ENCODE results near the gene PNPLA1. TPM values are rescaled to one million over a fixed set of nuclear protein-coding genes. Genes with fewer than 3 reads are reported as not detected.

PNPLA1 gene
- total RNA-seq, 4 donors from 2014 or later, result 0.37 TPM; not detected in 3

DNA sequence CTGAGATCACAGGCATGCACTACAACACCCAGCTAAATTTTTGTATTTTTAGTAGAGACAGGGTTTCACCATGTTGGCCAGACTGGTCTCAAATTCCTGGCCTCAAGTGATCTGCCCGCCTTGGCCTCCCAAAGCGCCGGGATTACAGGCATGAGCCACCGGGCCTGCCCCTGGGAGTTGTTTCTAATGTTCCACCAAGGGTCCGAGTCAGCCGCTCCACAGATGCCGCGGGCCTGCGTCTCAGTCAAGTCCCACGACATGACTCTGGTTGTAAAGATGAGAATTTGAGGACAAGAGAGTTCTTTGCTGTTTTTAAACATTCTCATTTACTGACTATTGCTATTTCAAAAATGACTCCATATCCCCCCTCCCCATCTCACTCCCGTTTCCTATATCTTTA is 36.0 kb downstream of the PNPLA1 start:
- TF ChIP-seq, protein P1, sequence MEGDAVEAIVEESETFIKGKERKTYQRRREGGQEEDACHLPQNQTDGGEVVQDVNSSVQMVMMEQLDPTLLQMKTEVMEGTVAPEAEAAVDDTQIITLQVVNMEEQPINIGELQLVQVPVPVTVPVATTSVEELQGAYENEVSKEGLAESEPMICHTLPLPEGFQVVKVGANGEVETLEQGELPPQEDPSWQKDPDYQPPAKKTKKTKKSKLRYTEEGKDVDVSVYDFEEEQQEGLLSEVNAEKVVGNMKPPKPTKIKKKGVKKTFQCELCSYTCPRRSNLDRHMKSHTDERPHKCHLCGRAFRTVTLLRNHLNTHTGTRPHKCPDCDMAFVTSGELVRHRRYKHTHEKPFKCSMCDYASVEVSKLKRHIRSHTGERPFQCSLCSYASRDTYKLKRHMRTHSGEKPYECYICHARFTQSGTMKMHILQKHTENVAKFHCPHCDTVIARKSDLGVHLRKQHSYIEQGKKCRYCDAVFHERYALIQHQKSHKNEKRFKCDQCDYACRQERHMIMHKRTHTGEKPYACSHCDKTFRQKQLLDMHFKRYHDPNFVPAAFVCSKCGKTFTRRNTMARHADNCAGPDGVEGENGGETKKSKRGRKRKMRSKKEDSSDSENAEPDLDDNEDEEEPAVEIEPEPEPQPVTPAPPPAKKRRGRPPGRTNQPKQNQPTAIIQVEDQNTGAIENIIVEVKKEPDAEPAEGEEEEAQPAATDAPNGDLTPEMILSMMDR (IDR thresholded peaks at IDR 0.05), result no peak
- ATAC-seq (ENCODE audit: low FRiP score), result no peak
- DNase-seq (ENCODE audit: low spot score), result no peak

GRCh38 chr6:36306375-36306774 is 36.5 kb downstream of the PNPLA1 start:
- no peak for ATAC-seq (ENCODE audit: low FRiP score)
- no peak for DNase-seq (ENCODE audit: low spot score)
- TF ChIP-seq, protein P1 (IDR thresholded peaks at IDR 0.05), result no peak

GRCh38 chr6:36308514-36308913 is 38.7 kb downstream of the PNPLA1 start:
- DNase-seq (ENCODE audit: low spot score), result no peak
- TF ChIP-seq, protein P1 (IDR thresholded peaks at IDR 0.05), result no peak
- ATAC-seq (ENCODE audit: low FRiP score), result no peak

DNA sequence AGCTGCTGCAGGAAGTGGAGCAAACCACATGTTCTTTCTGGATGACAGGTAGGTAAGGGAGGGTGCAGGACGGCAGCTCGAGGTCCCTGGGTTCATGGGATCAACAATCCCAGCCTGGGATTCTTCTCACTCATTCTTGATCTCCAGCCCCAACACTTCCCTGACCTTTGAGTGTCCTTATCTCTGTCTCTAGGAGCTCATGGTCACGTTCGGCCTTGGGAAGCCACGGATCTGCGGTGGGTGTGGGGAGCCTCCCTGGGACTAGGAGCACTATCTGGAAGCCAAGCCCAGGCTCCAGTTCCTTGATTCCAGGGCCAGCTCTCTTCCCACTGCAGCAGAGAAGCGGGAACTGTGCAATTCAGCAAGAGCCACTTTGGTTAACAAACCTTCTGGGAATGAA is 39.3 kb downstream of the PNPLA1 start:
- TF ChIP-seq, protein P1 (IDR thresholded peaks at IDR 0.05), result no peak
- ATAC-seq (ENCODE audit: low FRiP score) (no peak), DNase-seq (ENCODE audit: low spot score) (no peak)

DNA sequence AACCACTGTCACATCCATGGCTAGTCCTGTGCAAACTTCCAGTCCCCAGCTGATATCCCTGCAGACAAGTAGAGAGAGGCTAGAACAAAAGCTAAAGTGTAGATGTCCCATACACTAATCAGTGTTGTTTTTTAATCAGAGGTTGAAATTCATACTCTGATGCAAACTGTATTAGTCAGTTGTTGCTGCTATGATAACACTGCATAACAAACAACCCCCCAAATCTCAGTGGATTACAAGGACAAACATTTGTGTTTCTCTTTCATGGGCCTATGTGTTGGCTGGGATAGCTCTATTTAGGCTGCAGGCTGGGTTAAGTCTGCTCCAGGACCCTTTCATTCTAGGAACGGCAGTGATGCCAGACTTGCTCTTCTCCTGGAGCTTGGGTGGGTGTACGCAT is 40.0 kb downstream of the PNPLA1 start:
- TF ChIP-seq, protein P1 (IDR thresholded peaks at IDR 0.05), result no peak

DNA sequence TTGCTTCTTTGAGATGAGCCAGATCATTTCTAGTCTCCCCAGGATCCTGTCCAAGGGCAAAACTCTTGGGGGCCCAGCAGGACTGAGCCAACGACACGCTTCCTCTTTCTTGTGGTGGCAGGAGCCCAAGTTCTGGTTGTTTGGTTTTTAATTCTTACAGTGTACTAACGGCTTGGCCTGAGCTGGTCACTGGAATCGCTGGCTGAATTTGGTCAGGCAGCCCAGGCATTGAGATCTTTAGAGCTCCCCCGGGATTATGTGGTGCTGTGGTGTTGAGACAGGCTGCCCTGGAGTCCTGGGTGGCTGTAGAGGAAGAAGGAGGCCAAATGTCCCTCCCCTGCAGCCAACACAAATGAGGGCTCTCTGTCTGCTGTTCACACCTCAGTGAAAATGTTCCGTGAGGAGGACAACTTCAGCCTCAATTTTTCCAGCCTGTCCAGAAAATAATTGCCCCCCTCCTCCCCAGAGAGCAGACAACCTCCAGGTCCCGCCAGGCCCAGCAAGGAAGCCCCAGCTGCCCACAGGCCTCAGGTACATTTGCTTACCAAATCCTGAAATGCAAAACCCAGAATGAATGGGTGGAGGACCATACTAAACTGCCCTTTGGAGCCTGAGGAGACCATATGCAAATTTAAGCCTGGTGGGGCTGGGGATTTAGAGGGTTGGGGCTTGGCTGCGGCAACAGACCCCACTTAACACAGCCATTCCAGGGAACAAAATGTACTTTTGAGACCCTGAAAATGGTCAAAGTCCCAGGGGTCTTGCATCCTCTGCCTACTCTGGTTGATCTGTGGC is 43.2 kb downstream of the PNPLA1 start:
- DNase-seq (ENCODE audit: low spot score), result no peak
- TF ChIP-seq, protein P1 (IDR thresholded peaks at IDR 0.05), result no peak
- ATAC-seq (ENCODE audit: low FRiP score), result no peak

More for the DNA sequence above, 40.0 kb downstream of the PNPLA1 start:
- ATAC-seq (ENCODE audit: low FRiP score) (no peak), DNase-seq (ENCODE audit: low spot score) (no peak)

DNA sequence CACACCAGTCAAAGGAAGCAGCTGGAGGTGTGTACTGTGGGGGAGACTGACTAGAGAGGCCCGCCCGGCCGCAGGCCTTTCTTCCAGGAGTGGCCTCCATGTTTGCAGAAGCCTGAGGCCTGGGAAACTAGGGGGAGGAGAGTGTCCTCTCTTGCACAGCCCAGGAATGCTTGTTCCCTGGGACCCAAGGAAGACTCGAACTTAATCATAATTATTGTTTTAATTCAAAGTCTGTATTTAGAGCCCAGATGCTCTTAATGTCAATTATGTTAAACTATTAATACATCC is 43.7 kb downstream of the PNPLA1 start:
- TF ChIP-seq, protein P1 (IDR thresholded peaks at IDR 0.05), result no peak
- DNase-seq (ENCODE audit: low spot score) (no peak), ATAC-seq (ENCODE audit: low FRiP score) (no peak)
